Neural progenitor cell (in vitro differentiated cells): Measurements from ENCODE around the gene TNP2. TPM values are rescaled to one million over a fixed set of nuclear protein-coding genes. Genes with fewer than 3 reads are reported as not detected.
"Not testable (repeated sequence)": the region's sequence is repeated elsewhere in the genome, so short reads cannot be mapped to it uniquely, and the experiment has no call there.

Source experiments
- DNase-seq: peaks from one replicate; pipeline ENCODE4 v3.0.0-alpha.2; 2016; ENCODE audit warnings: low spot score
- H2AFZ ChIP-seq: fragments of 200-600 bp; sonication (generic); replicated peaks from 2 replicates; pipeline ENCODE4 v1.6.1; 2016; ENCODE audit warnings: antibody characterized with exemption
- H3F3A ChIP-seq: fragments of 200-600 bp; sonication (generic); 2 replicates; pipeline ENCODE4 v1.6.1; 2016; ENCODE audit warnings: antibody characterized with exemption, low read depth
- H3K27ac ChIP-seq: fragments of 200-600 bp; sonication (generic); 2 replicates; pipeline ENCODE4 v1.5.1; 2016; ENCODE audit warnings: mild to moderate bottlenecking
- H3K27me3 ChIP-seq: fragments of 200-600 bp; sonication (generic); 2 replicates; pipeline ENCODE4 v1.6.1; 2016; ENCODE audit warnings: mild to moderate bottlenecking, moderate library complexity
- H3K36me3 ChIP-seq: fragments of 200-600 bp; sonication (generic); 2 replicates; pipeline ENCODE4 v1.5.1; 2016
- H3K4me1 ChIP-seq: fragments of 200-600 bp; sonication (generic); 2 replicates; pipeline ENCODE4 v1.6.1; 2016; ENCODE audit warnings: mixed run types
- H3K4me2 ChIP-seq: fragments of 200-600 bp; sonication (generic); 2 replicates; pipeline ENCODE4 v1.6.1; 2016
- H3K4me3 ChIP-seq: fragments of 200-600 bp; sonication (generic); 2 replicates; pipeline ENCODE4 v1.5.1; 2016
- H3K79me2 ChIP-seq: fragments of 200-600 bp; sonication (generic); 2 replicates; pipeline ENCODE4 v1.6.1; 2016; ENCODE audit warnings: low read depth
- H3K9ac ChIP-seq: fragments of 200-600 bp; sonication (generic); 2 replicates; pipeline ENCODE4 v1.6.1; 2016
- H3K9me3 ChIP-seq: fragments of 200-600 bp; sonication (generic); 2 replicates; pipeline ENCODE4 v1.5.1; 2016; ENCODE audit warnings: low read depth
- H4K20me1 ChIP-seq: fragments of 200-600 bp; sonication (generic); 2 replicates; pipeline ENCODE4 v1.6.1; 2016; ENCODE audit warnings: low read depth
- H3K27ac Mint-ChIP-seq: 3 replicates; pipeline ENCODE4 v1.8.0; 2021; ENCODE audit warnings: mixed read lengths
- H3K27me3 Mint-ChIP-seq: 2 replicates; pipeline ENCODE4 v1.8.0; 2022; ENCODE audit warnings: low read depth, mild to moderate bottlenecking, inconsistent platforms, moderate library complexity, mixed read lengths; ENCODE audit not compliant: insufficient read depth
- H3K36me3 Mint-ChIP-seq: 3 replicates; pipeline ENCODE4 v1.8.0; 2021; ENCODE audit warnings: mixed read lengths
- H3K4me1 Mint-ChIP-seq: 3 replicates; pipeline ENCODE4 v1.8.0; 2021; ENCODE audit warnings: mixed read lengths
- H3K4me3 Mint-ChIP-seq: 3 replicates; pipeline ENCODE4 v1.8.0; 2021; ENCODE audit warnings: mild to moderate bottlenecking, moderate library complexity, mixed read lengths
- H3K9me3 Mint-ChIP-seq: 3 replicates; pipeline ENCODE4 v1.8.0; 2020; ENCODE audit warnings: mixed read lengths
- CTCF ChIP-seq: fragments of 200-600 bp; sonication (generic); IDR thresholded peaks from 2 replicates; pipeline ENCODE4 v1.5.1; 2017; ENCODE audit warnings: antibody characterized with exemption, mild to moderate bottlenecking
- EZH2 ChIP-seq: fragments of 200-600 bp; sonication (generic); IDR thresholded peaks from 2 replicates; pipeline ENCODE4 v1.6.1; 2017; ENCODE audit warnings: antibody characterized with exemption, mild to moderate bottlenecking, moderate library complexity
- EZH2phosphoT487 ChIP-seq: fragments of 200-600 bp; sonication (generic); IDR thresholded peaks from 2 replicates; pipeline ENCODE4 v1.6.1; 2017; ENCODE audit warnings: antibody characterized with exemption
- total RNA-seq: library from RNA; depleted of rRNA; stranded (reverse); fragments of >200 nt; gene quantifications from 2 replicates; pipeline ENCODE4 v1.2.3, GENCODE V29; 2015; ENCODE audit warnings: low replicate concordance

The TNP2 gene
- total RNA-seq, 1 donor from 2014 or later, result not detected

GRCh38 chr16:11299865-11300559 is 30.9 kb upstream of the TNP2 start:
- peaks cover 8% of the 10 kb centered on the region for H3K4me1 ChIP-seq
- H3K9me3 ChIP-seq, result no peaks in the 10 kb centered on the region
- H3F3A ChIP-seq, result no peaks in the 10 kb centered on the region
- DNase-seq, result no peak
- TF ChIP-seq EZH2 (no peak), CTCF (no peak), EZH2phosphoT487 (no peak)
- no peak overlapping the region for H3K4me2 ChIP-seq
- Mint-ChIP-seq H3K9me3 (peaks cover 4% of the 10 kb centered on the region), H3K36me3 (no peaks in the 10 kb centered on the region), H3K4me1 (peaks cover 35% of the 10 kb centered on the region), H3K27me3 (peaks cover 8% of the 10 kb centered on the region), H3K27ac (no peak overlapping the region), H3K4me3 (no peak overlapping the region)
- no peak overlapping the region for H3K4me3 ChIP-seq
- H3K36me3 ChIP-seq, result no peaks in the 10 kb centered on the region
- H3K27ac ChIP-seq, result no peak overlapping the region
- H3K27me3 ChIP-seq, result no peaks in the 10 kb centered on the region
- H4K20me1 ChIP-seq, result no peaks in the 10 kb centered on the region
- no peak overlapping the region for H3K9ac ChIP-seq
- no peaks in the 10 kb centered on the region for H3K79me2 ChIP-seq
- H2AFZ ChIP-seq, result no peak overlapping the region

- Mint-ChIP-seq H3K4me3 (peak overlapping the region; percentile 56), H3K4me1 (peaks cover 32% of the 10 kb centered on the region)
- not testable (repeated sequence) for H3F3A ChIP-seq, H3K4me2 ChIP-seq, DNase-seq, H3K9ac ChIP-seq, H3K4me3 ChIP-seq, H3K27me3 ChIP-seq, H2AFZ ChIP-seq, H3K36me3 Mint-ChIP-seq, H3K27ac Mint-ChIP-seq, H4K20me1 ChIP-seq, H3K36me3 ChIP-seq, H3K9me3 ChIP-seq, H3K27ac ChIP-seq, H3K4me1 ChIP-seq, H3K27me3 Mint-ChIP-seq, H3K9me3 Mint-ChIP-seq, H3K79me2 ChIP-seq
Measured at GRCh38 chr16:11298950-11299547, 29.9 kb upstream of the TNP2 start.

GRCh38 chr16:11298143-11298900 is 29.2 kb upstream of the TNP2 start:
- Mint-ChIP-seq H3K4me1 (peaks cover 30% of the 10 kb centered on the region), H3K27ac (no peak overlapping the region), H3K27me3 (peaks cover 7% of the 10 kb centered on the region), H3K36me3 (no peaks in the 10 kb centered on the region), H3K9me3 (no peaks in the 10 kb centered on the region), H3K4me3 (peak overlapping the region; percentile 56)
- Histone ChIP-seq H3K4me1 (peaks cover 8% of the 10 kb centered on the region), H3K27me3 (no peaks in the 10 kb centered on the region), H3K4me3 (no peak overlapping the region), H3F3A (no peaks in the 10 kb centered on the region), H3K27ac (no peak overlapping the region), H3K9me3 (no peaks in the 10 kb centered on the region), H2AFZ (no peak overlapping the region), H3K36me3 (no peaks in the 10 kb centered on the region), H3K79me2 (no peaks in the 10 kb centered on the region), H3K4me2 (no peak overlapping the region), H4K20me1 (no peaks in the 10 kb centered on the region), H3K9ac (no peak overlapping the region)
- no peak for TF ChIP-seq EZH2
- no peak for TF ChIP-seq CTCF
- no peak for TF ChIP-seq EZH2phosphoT487
- DNase-seq, result no peak
